H1 (cell line): ENCODE data around the gene CACNA1B. TPM values are rescaled to one million over a fixed set of nuclear protein-coding genes. Genes with fewer than 3 reads are reported as not detected.

Experiments used
- CTCF ChIA-PET: fragments of 300-600 bp; sonication (Branson Sonifier 250); formaldehyde crosslinking; loops from one replicate; lab custom pipeline; 2021; ENCODE audit not compliant: partially characterized antibody; lab: Charles Lee
- POLR2A ChIA-PET: fragments of 300-600 bp; sonication (Branson Sonifier 250); formaldehyde crosslinking; loops from one replicate; lab custom pipeline; 2021; ENCODE audit warnings: inconsistent platforms; ENCODE audit not compliant: partially characterized antibody; lab: Charles Lee
- DNase-seq, 2 experiments: peaks; one replicate each; pipeline versions ENCODE4 v3.0.0 to v3.0.0-alpha.2; 2010 to 2022; ENCODE audit warnings: low spot score in 2 of 2, low read depth in 1 of 2, mixed read lengths in 1 of 2
- FAIRE-seq: peaks from 2 replicates; lab custom pipeline; 2011; peaks lifted over from hg19 to GRCh38; lab: Jason Lieb, UNC
- H2AFZ ChIP-seq: 2 replicates; pipeline ENCODE4 v1.8.1; 2012; ENCODE audit warnings: low read length, inconsistent platforms
- H2AK5ac ChIP-seq: 2 replicates; pipeline ENCODE4 v1.6.1; 2013; ENCODE audit warnings: low read depth, low read length
- H2BK120ac ChIP-seq: replicated peaks from 2 replicates; pipeline ENCODE3; 2013; ENCODE audit warnings: low read depth, low read length, inconsistent platforms
- H2BK12ac ChIP-seq: 2 replicates; pipeline ENCODE4 v1.6.1; 2013; ENCODE audit warnings: low read depth, low read length
- H2BK15ac ChIP-seq: 2 replicates; pipeline ENCODE4 v1.6.1; 2013; ENCODE audit warnings: low read length
- H2BK20ac ChIP-seq: 2 replicates; pipeline ENCODE4 v1.6.1; 2013; ENCODE audit warnings: low read length
- H2BK5ac ChIP-seq: 2 replicates; pipeline ENCODE4 v1.6.1; 2013; ENCODE audit warnings: low read depth, low read length
- H3K14ac ChIP-seq: 2 replicates; pipeline ENCODE4 v1.6.1; 2013; ENCODE audit warnings: inconsistent platforms; ENCODE audit not compliant: insufficient read length
- H3K18ac ChIP-seq: 2 replicates; pipeline ENCODE4 v1.6.1; 2013; ENCODE audit warnings: low read length; ENCODE audit errors: extremely low read depth
- H3K23ac ChIP-seq: 2 replicates; pipeline ENCODE4 v1.6.1; 2013; ENCODE audit warnings: inconsistent platforms; ENCODE audit not compliant: insufficient read length
- H3K23me2 ChIP-seq: 2 replicates; pipeline ENCODE4 v1.6.1; 2013; ENCODE audit warnings: low read depth, low read length
- H3K27ac ChIP-seq: 2 replicates; pipeline ENCODE4 v1.6.1; 2011; ENCODE audit warnings: low read depth, low read length, inconsistent platforms
- H3K27me3 ChIP-seq, 4 experiments: replicated peaks in 1 of 4; 1 replicate in 1 of 4; 2 replicates in 3 of 4; pipeline versions ENCODE4 v1.6.1 to v1.8.1; 2011 to 2013; ENCODE audit warnings: low read length in 3 of 4, mild to moderate bottlenecking in 3 of 4, inconsistent platforms in 2 of 4, mixed read lengths in 2 of 4, moderate library complexity in 1 of 4; ENCODE audit not compliant: control insufficient read depth in 3 of 4, insufficient read depth in 3 of 4; ENCODE audit errors: extremely low read depth in 1 of 4
- H3K36me3 ChIP-seq, 4 experiments: 2 replicates each; pipeline versions ENCODE4 v1.6.1 to v1.8.1; 2011 to 2013; ENCODE audit warnings: mild to moderate bottlenecking in 4 of 4, low read length in 3 of 4, moderate library complexity in 2 of 4, control low read depth in 1 of 4, inconsistent platforms in 1 of 4; ENCODE audit not compliant: insufficient read depth in 4 of 4, control insufficient read depth in 2 of 4
- H3K4ac ChIP-seq: replicated peaks from 2 replicates; pipeline ENCODE3; 2013; ENCODE audit warnings: low read length, low read depth, mixed read lengths, inconsistent platforms; ENCODE audit not compliant: insufficient read length
- H3K4me1 ChIP-seq, 4 experiments: replicated peaks in 1 of 4; 1 replicate in 1 of 4; 2 replicates in 3 of 4; pipeline versions ENCODE4 v1.6.1 to v1.8.1; 2011 to 2013; ENCODE audit warnings: low read length in 3 of 4, inconsistent platforms in 2 of 4, mixed read lengths in 1 of 4; ENCODE audit not compliant: insufficient read depth in 4 of 4, control insufficient read depth in 3 of 4
- H3K4me2 ChIP-seq, 2 experiments: 2 replicates each; pipeline versions ENCODE4 v1.6.1 to v1.8.1; 2011 to 2013; ENCODE audit warnings: low read depth in 2 of 2, low read length in 2 of 2, control low read depth in 1 of 2, inconsistent platforms in 1 of 2, mild to moderate bottlenecking in 1 of 2; ENCODE audit not compliant: insufficient read depth in 1 of 2
- H3K4me3 ChIP-seq, 4 experiments: fragments of 200-600, 300-600 bp in 1 of 4; sonication (generic), shearing (Covaris generic), sonication (Bioruptor Twin) in 1 of 4; 2 replicates each; pipeline versions ENCODE4 v1.5.1 to v1.8.1; 2011 to 2016; ENCODE audit warnings: low read length in 4 of 4, low read depth in 3 of 4, control low read depth in 2 of 4, inconsistent platforms in 2 of 4, mild to moderate bottlenecking in 2 of 4, mixed read lengths in 1 of 4, moderate library complexity in 1 of 4; ENCODE audit not compliant: insufficient read depth in 2 of 4; ENCODE audit errors: extremely low read depth in 1 of 4
- H3K56ac ChIP-seq: replicated peaks from 2 replicates; pipeline ENCODE3; 2013; ENCODE audit warnings: low read depth, mild to moderate bottlenecking, mixed read lengths, low read length, inconsistent platforms; ENCODE audit not compliant: insufficient read length
- H3K79me1 ChIP-seq: 2 replicates; pipeline ENCODE4 v1.6.1; 2013; ENCODE audit warnings: low read depth, low read length, control low read depth
- H3K79me2 ChIP-seq, 2 experiments: 2 replicates each; pipeline versions ENCODE4 v1.6.1 to v1.8.1; 2012 to 2013; ENCODE audit warnings: low read length in 2 of 2, mild to moderate bottlenecking in 2 of 2, inconsistent platforms in 1 of 2; ENCODE audit not compliant: insufficient read depth in 2 of 2, control insufficient read depth in 1 of 2
- H3K9ac ChIP-seq, 4 experiments: replicated peaks in 1 of 4; 1 replicate in 1 of 4; 2 replicates in 3 of 4; pipeline versions ENCODE4 v1.6.1 to v1.8.1; 2011 to 2013; ENCODE audit warnings: low read depth in 3 of 4, low read length in 3 of 4, control low read depth in 2 of 4, mild to moderate bottlenecking in 2 of 4, moderate library complexity in 2 of 4, inconsistent platforms in 1 of 4; ENCODE audit errors: extremely low read depth in 1 of 4
- H3K9me3 ChIP-seq, 2 experiments: 2 replicates each; pipeline versions ENCODE4 v1.6.1 to v1.8.1; 2012 to 2013; ENCODE audit warnings: mild to moderate bottlenecking in 2 of 2, moderate library complexity in 2 of 2, control low read depth in 1 of 2, inconsistent platforms in 1 of 2, low read depth in 1 of 2, low read length in 1 of 2, mixed read lengths in 1 of 2; ENCODE audit not compliant: insufficient read depth in 2 of 2
- H4K20me1 ChIP-seq, 2 experiments: replicated peaks in 1 of 2; 2 replicates each; pipeline versions ENCODE3 to v1.8.1; 2011 to 2013; ENCODE audit warnings: inconsistent platforms in 2 of 2, low read length in 2 of 2, mild to moderate bottlenecking in 1 of 2; ENCODE audit not compliant: insufficient read depth in 2 of 2, control insufficient read depth in 1 of 2
- H4K5ac ChIP-seq: 2 replicates; pipeline ENCODE4 v1.6.1; 2013; ENCODE audit warnings: low read length, low read depth, mixed read lengths, inconsistent platforms; ENCODE audit not compliant: insufficient read length
- H4K8ac ChIP-seq: 2 replicates; pipeline ENCODE4 v1.8.0; 2013; ENCODE audit warnings: mild to moderate bottlenecking, moderate library complexity, low read length, inconsistent platforms; ENCODE audit not compliant: insufficient read depth; ENCODE audit errors: extremely low read depth
- H4K91ac ChIP-seq: replicated peaks from 2 replicates; pipeline ENCODE3; 2013; ENCODE audit warnings: low read length, mixed read lengths, inconsistent platforms; ENCODE audit not compliant: insufficient read length
- BACH1 ChIP-seq: IDR thresholded peaks from 2 replicates; pipeline ENCODE4 v1.6.1; 2012; ENCODE audit warnings: low read length, improper control_type of control experiment
- CEBPB ChIP-seq: IDR thresholded peaks from 2 replicates; pipeline ENCODE4 v1.6.1; 2012; ENCODE audit warnings: low read depth, low read length
- EGR1 ChIP-seq: IDR thresholded peaks from 2 replicates; pipeline ENCODE4 v1.6.1; 2011; ENCODE audit warnings: low read depth, low read length, borderline replicate concordance
- GABPA ChIP-seq: IDR thresholded peaks from 2 replicates; pipeline ENCODE4 v1.6.1; 2011; ENCODE audit warnings: mild to moderate bottlenecking, low read length, moderate library complexity, borderline replicate concordance; ENCODE audit not compliant: insufficient read depth
- JUN ChIP-seq: IDR thresholded peaks from 2 replicates; pipeline ENCODE4 v1.6.1; 2011; ENCODE audit warnings: low read depth, mild to moderate bottlenecking, improper control_type of control experiment, low read length
- JUND ChIP-seq: IDR thresholded peaks from 2 replicates; pipeline ENCODE4 v1.6.1; 2011; ENCODE audit warnings: mild to moderate bottlenecking, improper control_type of control experiment, low read length
- KDM4A ChIP-seq: IDR thresholded peaks from one replicate; pipeline ENCODE4 v1.7.1; 2012; ENCODE audit warnings: low read depth, mild to moderate bottlenecking, moderate library complexity, low read length, inconsistent platforms; ENCODE audit not compliant: severe bottlenecking
- POLR2AphosphoS5 ChIP-seq: IDR thresholded peaks from 2 replicates; pipeline ENCODE4 v1.6.1; 2011; ENCODE audit warnings: low read depth, low read length
- POU5F1 ChIP-seq: IDR thresholded peaks from 2 replicates; pipeline ENCODE4 v1.6.1; 2011; ENCODE audit warnings: low read depth, mild to moderate bottlenecking, low read length, moderate library complexity
- RAD21 ChIP-seq, 2 experiments: IDR thresholded peaks in 1 of 2; conservative IDR thresholded peaks in 1 of 2; 2 replicates each; pipeline ENCODE4 v1.6.1; 2011; ENCODE audit warnings: low read depth in 2 of 2, low read length in 2 of 2, improper control_type of control experiment in 1 of 2, inconsistent platforms in 1 of 2, mild to moderate bottlenecking in 1 of 2, moderate library complexity in 1 of 2
- SP1 ChIP-seq: IDR thresholded peaks from 2 replicates; pipeline ENCODE4 v1.6.1; 2011; ENCODE audit warnings: low read depth, low read length
- TEAD4 ChIP-seq: IDR thresholded peaks from 2 replicates; pipeline ENCODE4 v1.6.1; 2012; ENCODE audit warnings: low read depth, low read length, inconsistent platforms, mixed read lengths
- WGBS, 2 experiments: shearing (Covaris generic) in 1 of 2; methylation state at CpG; one replicate each; pipeline versions ENCODE4 v1.1.6 to v1.1.7; 2013 to 2015; ENCODE audit warnings: low lambda C conversion rate in 2 of 2, mixed read lengths in 2 of 2, inconsistent platforms in 1 of 2, low coverage in 1 of 2, missing lambda C conversion rate in 1 of 2; ENCODE audit not compliant: insufficient replicate concordance in 2 of 2, insufficient coverage in 1 of 2, insufficient read length in 1 of 2; ENCODE audit errors: extremely low coverage in 1 of 2, missing lambda C conversion rate in 1 of 2; 5-methylcytosine and 5-hydroxymethylcytosine counted together
- polyA plus RNA-seq, 7 experiments: library from polyadenylated mRNA; depleted of rRNA in 3 of 7; stranded (reverse) in 5 of 7; unstranded in 2 of 7; fragments of >200 nt in 5 of 7; fragments of 200-250 nt in 2 of 7; gene quantifications; 1 replicate in 5 of 7; 2 replicates in 1 of 7; 4 replicates in 1 of 7; pipeline versions ENCODE4 v1.2.1 to v1.2.3, GENCODE V29; 2011 to 2013; ENCODE audit warnings: missing spikeins in 2 of 7, mixed read lengths in 2 of 7
- total RNA-seq: library from RNA; stranded (reverse); fragmentation: NEBNext Ultra II Directional; extraction: Animal tissue kit (Norgen Biotek cat#: 25700); gene quantifications from 2 replicates; pipeline ENCODE4 v1.2.1, GENCODE V29; 2021
- TF ChIP-seq, protein P1 (sequence below): IDR thresholded peaks from 2 replicates; pipeline ENCODE4 v1.6.1; 2012; ENCODE audit warnings: low read length, inconsistent platforms

The CACNA1B gene
- total and polyA plus RNA-seq, 2 of the 8 experiments (the other 6 are each of a cell fraction or from before 2014, with no cell fraction given): 1.5 to 5.7 TPM

- H4K91ac ChIP-seq: no peak overlapping the region
- no peak overlapping the region for H3K4me3 ChIP-seq
- POLR2A ChIA-PET: no interaction called here
- DNase-seq (no peak), FAIRE-seq (no peak)
- no peak overlapping the region for H3K23ac ChIP-seq
- no peaks in the 10 kb centered on the region for H3K36me3 ChIP-seq
- H3K9me3 ChIP-seq: peaks cover 6 to 63% of the 10 kb centered on the region in 2 experiments; a peak in 3 of 4 replicates
- no peak overlapping the region for H3K27ac ChIP-seq
- H3K9ac ChIP-seq: no peak overlapping the region
- H4K8ac ChIP-seq: no peak overlapping the region
- CTCF ChIA-PET: interaction anchor here (0.6 to 1.4 kb wide), 3 partner anchors 26 to 202 kb away, joined by 3 read pairs; no protein-coding TSS in a partner anchor
- H3K14ac ChIP-seq: no peak overlapping the region
- H3K79me2 ChIP-seq: no peaks in the 10 kb centered on the region
- H3K4me2 ChIP-seq: no peak overlapping the region
- H4K20me1 ChIP-seq: peaks cover 0 to 16% of the 10 kb centered on the region in 2 experiments
- peaks cover 0 to 6% (median 0%) of the 10 kb centered on the region in 4 experiments; a peak in 1 of 7 replicates for H3K4me1 ChIP-seq
- H2BK12ac ChIP-seq: no peak overlapping the region
- no peak overlapping the region for H3K56ac ChIP-seq
- H4K5ac ChIP-seq: no peak overlapping the region
- peaks cover 6% of the 10 kb centered on the region for H3K23me2 ChIP-seq
- H2AFZ ChIP-seq: no peak overlapping the region
- no peak overlapping the region for H3K4ac ChIP-seq
- peaks cover 7% of the 10 kb centered on the region; the same call in 1 of the 2 replicates for H3K79me1 ChIP-seq
- H3K27me3 ChIP-seq: peaks cover 0 to 8% (median 4%) of the 10 kb centered on the region in 4 experiments; a peak in 5 of 7 replicates
- no peak overlapping the region for H3K18ac ChIP-seq
- 86% methylated on average over 13 of the region's 14 CpGs; no CpG with 5 or more reads in 1 of the 2 experiments for WGBS, 2 experiments
- H2BK120ac ChIP-seq: no peak overlapping the region
- H2BK15ac ChIP-seq: no peak overlapping the region
- no peak overlapping the region for H2BK5ac ChIP-seq
- H2AK5ac ChIP-seq: no peak overlapping the region
- H2BK20ac ChIP-seq: no peak overlapping the region
- no peak for TF ChIP-seq CEBPB
- TF ChIP-seq POLR2AphosphoS5: no peak
- no peak for TF ChIP-seq JUN
- TF ChIP-seq SP1: no peak
- TF ChIP-seq EGR1: no peak
- TF ChIP-seq JUND: no peak
- TF ChIP-seq BACH1: no peak
- no peak for TF ChIP-seq RAD21 (IDR thresholded peaks at IDR 0.05 in 1 of 2, conservative IDR thresholded peaks at IDR 0.05 in 1 of 2; ENCODE audit: low read depth in 2 of 2, low read length in 2 of 2)
- no peak for TF ChIP-seq TEAD4
- TF ChIP-seq KDM4A: no peak
- TF ChIP-seq POU5F1: no peak
- TF ChIP-seq, protein P1, sequence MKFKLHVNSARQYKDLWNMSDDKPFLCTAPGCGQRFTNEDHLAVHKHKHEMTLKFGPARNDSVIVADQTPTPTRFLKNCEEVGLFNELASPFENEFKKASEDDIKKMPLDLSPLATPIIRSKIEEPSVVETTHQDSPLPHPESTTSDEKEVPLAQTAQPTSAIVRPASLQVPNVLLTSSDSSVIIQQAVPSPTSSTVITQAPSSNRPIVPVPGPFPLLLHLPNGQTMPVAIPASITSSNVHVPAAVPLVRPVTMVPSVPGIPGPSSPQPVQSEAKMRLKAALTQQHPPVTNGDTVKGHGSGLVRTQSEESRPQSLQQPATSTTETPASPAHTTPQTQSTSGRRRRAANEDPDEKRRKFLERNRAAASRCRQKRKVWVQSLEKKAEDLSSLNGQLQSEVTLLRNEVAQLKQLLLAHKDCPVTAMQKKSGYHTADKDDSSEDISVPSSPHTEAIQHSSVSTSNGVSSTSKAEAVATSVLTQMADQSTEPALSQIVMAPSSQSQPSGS: no peak
- no peak for TF ChIP-seq GABPA
Measured at GRCh38 chr9:137875354-137875753, 2.2 kb upstream of the CACNA1B start.
